AG04449 (cell line): ENCODE measurements around the gene CFAP61.
A peak's percentile ranks its signal among the peaks of the same experiment; 100 is the strongest.

ENCODE experiments used
- CTCF ChIA-PET: fragments of 350-600 bp; formaldehyde crosslinking; extraction: SDS; loops from one replicate; lab custom pipeline; 2021; ENCODE audit warnings: antibody characterized with exemption; lab: Yijun Ruan, JAX
- POLR2A ChIA-PET: fragments of 400-600, 350-600 bp; formaldehyde crosslinking; extraction: SDS; loops from one replicate; lab custom pipeline; 2020; ENCODE audit warnings: antibody characterized with exemption, inconsistent platforms; lab: Yijun Ruan, JAX
- DNase-seq: peaks from one replicate; pipeline ENCODE4 v3.0.0-alpha.2; 2010; ENCODE audit warnings: low read depth, low spot score
- H3K4me3 ChIP-seq: 2 replicates; pipeline ENCODE4 v1.5.1; 2011; ENCODE audit warnings: low read depth, mild to moderate bottlenecking, control low read depth, low read length
- TF ChIP-seq, protein P1 (sequence below): IDR thresholded peaks from one replicate; pipeline ENCODE4 v1.5.1; 2011; ENCODE audit warnings: mild to moderate bottlenecking, moderate library complexity, low read length, control low read depth, inconsistent platforms; ENCODE audit not compliant: insufficient read depth; ENCODE audit errors: missing control alignments

Gene CFAP61

DNA sequence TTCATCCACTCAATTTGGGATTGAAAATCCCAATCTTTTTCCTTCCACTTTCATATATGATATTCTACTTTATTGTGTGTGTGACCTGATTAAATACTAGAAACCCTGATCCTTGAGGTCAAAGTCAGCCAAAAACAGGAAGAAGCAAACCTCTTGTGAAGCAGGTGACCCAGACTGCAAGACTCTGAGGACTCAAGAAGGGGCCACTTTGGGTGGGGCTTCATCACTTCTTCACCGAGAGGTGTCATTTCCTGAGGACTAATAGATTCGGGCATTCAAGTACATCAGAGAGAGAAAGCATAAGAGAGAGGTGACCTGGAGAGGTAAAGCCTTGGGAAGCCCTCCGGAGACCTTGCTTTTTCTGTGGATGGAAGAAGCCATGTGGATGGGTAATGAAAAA is 129.0 kb downstream of the CFAP61 start:
- DNase-seq = no peak
- CTCF ChIA-PET = no interaction called here
- H3K4me3 ChIP-seq = no peak overlapping the region
- TF ChIP-seq, protein P1, sequence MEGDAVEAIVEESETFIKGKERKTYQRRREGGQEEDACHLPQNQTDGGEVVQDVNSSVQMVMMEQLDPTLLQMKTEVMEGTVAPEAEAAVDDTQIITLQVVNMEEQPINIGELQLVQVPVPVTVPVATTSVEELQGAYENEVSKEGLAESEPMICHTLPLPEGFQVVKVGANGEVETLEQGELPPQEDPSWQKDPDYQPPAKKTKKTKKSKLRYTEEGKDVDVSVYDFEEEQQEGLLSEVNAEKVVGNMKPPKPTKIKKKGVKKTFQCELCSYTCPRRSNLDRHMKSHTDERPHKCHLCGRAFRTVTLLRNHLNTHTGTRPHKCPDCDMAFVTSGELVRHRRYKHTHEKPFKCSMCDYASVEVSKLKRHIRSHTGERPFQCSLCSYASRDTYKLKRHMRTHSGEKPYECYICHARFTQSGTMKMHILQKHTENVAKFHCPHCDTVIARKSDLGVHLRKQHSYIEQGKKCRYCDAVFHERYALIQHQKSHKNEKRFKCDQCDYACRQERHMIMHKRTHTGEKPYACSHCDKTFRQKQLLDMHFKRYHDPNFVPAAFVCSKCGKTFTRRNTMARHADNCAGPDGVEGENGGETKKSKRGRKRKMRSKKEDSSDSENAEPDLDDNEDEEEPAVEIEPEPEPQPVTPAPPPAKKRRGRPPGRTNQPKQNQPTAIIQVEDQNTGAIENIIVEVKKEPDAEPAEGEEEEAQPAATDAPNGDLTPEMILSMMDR = no peak
- POLR2A ChIA-PET = no interaction called here

DNA sequence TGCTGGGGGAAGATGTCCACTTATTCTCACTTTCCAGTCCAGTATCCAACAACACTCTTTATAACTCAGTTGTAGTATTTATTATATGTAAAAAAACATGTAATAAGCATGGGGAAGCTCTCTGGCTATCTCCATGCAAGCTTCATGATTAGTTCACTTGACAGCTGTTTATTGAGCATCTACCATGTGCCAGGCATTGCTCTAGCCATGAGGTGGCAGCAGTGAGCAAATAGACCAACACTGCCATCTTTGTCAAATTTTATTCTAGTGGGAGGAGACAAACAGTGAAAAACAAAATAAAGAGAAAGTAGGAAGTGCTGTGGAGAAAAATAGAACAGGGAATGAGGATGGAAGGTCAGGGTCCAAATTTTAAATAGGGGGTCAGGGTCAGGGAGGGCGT is 131.8 kb downstream of the CFAP61 start:
- no peak for DNase-seq
- CTCF ChIA-PET = interaction anchor here (0.6 to 0.8 kb wide), 2 partner anchors 10 to 406 kb away, joined by 3 read pairs; no protein-coding TSS in a partner anchor
- TF ChIP-seq, protein P1 = peak; percentile 4
- H3K4me3 ChIP-seq = no peak overlapping the region
- POLR2A ChIA-PET = no interaction called here

DNA sequence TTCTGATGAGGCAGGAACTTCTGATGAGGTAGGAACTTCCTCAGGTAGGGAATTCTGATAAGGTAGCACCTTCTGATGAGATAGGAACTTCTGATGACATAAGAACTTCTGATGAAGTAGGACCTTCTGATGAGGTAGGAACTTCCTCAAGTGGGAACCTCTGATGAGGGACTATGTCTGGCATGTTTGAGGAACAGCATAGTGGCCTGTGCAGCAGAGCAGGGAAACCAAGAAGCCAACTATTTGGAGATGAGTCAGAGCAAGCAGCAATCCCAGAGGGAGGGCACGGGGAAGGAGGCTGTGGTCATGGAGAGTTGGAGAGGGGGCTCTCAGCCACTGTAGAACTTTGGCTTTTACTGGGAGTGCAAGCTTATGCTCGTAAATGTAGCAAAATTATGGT is 132.4 kb downstream of the CFAP61 start:
- no peak for DNase-seq
- ChIA-PET POLR2A (no interaction called here), CTCF (no interaction called here)
- TF ChIP-seq, protein P1 = no peak
- no peak overlapping the region for H3K4me3 ChIP-seq

DNA sequence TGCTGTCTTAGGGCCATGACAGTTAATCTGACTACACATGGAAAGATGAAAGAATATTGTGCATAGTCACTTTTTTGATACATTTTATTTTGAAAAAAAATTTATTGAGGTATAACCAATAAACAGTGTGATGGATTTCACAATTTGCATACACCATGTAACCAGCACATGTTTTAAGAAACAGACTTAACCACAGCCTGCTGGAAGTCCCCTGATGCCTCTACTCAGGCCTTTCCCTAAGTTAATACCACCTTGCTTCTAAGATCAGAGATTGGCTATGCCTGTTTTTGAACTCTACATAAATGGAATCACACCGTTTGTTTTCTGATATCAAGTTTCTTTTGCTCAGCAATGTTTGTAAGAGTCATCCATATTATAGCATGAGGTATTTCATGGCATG is 136.3 kb downstream of the CFAP61 start:
- ChIA-PET CTCF (no interaction called here), POLR2A (no interaction called here)
- DNase-seq = no peak
- no peak overlapping the region for H3K4me3 ChIP-seq
- TF ChIP-seq, protein P1 = no peak

DNA sequence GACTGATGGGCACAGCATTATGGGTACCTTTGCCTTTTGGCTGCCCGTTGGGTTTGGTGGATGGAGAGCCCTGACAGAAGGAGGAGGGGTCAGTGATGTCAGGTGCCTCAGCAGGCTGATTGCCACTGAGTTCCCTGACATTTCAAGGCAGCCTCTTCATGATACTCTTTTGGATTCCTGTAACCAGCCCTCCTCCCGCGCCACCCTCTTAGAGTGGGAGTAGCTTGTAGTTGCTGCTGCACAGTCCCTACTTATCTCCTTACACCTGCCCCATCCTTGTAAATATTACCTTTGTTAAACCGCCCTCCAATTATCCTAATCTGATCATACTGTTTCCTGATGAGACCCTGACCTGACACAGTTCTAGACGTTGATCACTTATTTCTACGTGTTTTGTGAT is 140.0 kb downstream of the CFAP61 start:
- POLR2A ChIA-PET = no interaction called here
- TF ChIP-seq, protein P1 = no peak
- H3K4me3 ChIP-seq = no peak overlapping the region
- CTCF ChIA-PET = no interaction called here
- no peak for DNase-seq

DNA sequence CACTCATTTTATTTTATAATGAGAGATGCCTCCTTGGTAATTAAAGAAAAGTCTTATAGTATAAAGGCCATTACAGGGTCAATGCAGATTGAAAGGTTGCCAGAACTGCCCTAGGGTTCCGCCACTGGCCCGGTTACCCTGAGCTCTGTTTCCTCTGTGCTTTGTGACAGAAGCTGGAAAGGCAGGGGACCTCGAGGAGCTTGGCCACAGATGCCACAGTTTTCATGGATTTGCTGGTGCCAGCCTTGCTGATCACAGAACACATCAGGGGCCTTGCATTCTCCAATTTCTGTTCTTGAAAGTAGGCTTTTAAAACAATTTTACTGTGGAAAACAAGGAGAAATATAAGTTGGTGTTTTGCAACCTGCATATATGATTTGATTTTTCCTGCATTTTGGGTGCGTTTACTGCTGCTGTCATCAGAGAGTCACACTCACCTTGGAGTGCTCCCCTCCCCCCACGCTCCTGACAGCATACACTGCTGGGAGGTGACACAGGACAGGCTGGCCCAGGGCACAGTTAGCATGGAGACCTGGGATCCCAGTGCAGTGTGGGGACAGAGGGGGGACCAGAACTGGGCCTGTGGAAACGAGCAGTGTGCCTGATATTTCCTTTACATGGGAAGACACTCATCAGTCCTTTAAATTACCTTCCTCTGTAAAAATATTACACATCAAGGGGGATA is 142.8 kb downstream of the CFAP61 start:
- CTCF ChIA-PET = no interaction called here

More for the DNA sequence above, 142.8 kb downstream of the CFAP61 start:
- TF ChIP-seq, protein P1 = no peak
- POLR2A ChIA-PET = no interaction called here
- no peak overlapping the region for H3K4me3 ChIP-seq
- no peak for DNase-seq
